Spleen (tissue), 11 donors: ENCODE measurements around the gene CDC42BPB. TPM values are rescaled to one million over a fixed set of nuclear protein-coding genes. Genes with fewer than 3 reads are reported as not detected.
A peak's percentile ranks its signal among the peaks of the same experiment; 100 is the strongest.

Source experiments
- DNase-seq: peaks from one replicate; pipeline ENCODE4 v3.0.0-alpha.2; 2020
- H3K27ac ChIP-seq, 8 donors: fragments of 200-600 bp; sonication (generic) in 7 of 8; 1 replicate in 4 of 8; 2 replicates in 4 of 8; pipeline versions ENCODE4 v1.5.0 to v1.8.0; 2016 to 2021; ENCODE audit warnings: inconsistent platforms in 4 of 8, mild to moderate bottlenecking in 4 of 8, moderate library complexity in 1 of 8
- H3K27me3 ChIP-seq, 7 donors: fragments of 200-600 bp; sonication (generic) in 6 of 7; replicated peaks in 1 of 7; 1 replicate in 4 of 7; 2 replicates in 3 of 7; pipeline versions ENCODE4 v1.5.0 to v1.8.0; 2016 to 2021; ENCODE audit warnings: inconsistent platforms in 3 of 7, mild to moderate bottlenecking in 1 of 7
- H3K36me3 ChIP-seq, 6 donors: fragments of 200-600 bp; sonication (generic) in 5 of 6; 1 replicate in 4 of 6; 2 replicates in 2 of 6; pipeline versions ENCODE4 v1.5.0 to v1.8.0; 2016 to 2021; ENCODE audit warnings: inconsistent platforms in 2 of 6
- H3K4me1 ChIP-seq, 6 donors: fragments of 200-600 bp; sonication (generic) in 5 of 6; 1 replicate in 3 of 6; 2 replicates in 3 of 6; pipeline versions ENCODE4 v1.5.0 to v1.8.0; 2016 to 2021; ENCODE audit warnings: inconsistent platforms in 3 of 6
- H3K4me3 ChIP-seq, 8 donors: fragments of 200-600 bp; sonication (generic) in 7 of 8; 1 replicate in 4 of 8; 2 replicates in 4 of 8; pipeline versions ENCODE4 v1.5.0 to v1.8.0; 2016 to 2021; ENCODE audit warnings: inconsistent platforms in 4 of 8, mild to moderate bottlenecking in 4 of 8, moderate library complexity in 2 of 8
- H3K9me3 ChIP-seq, 8 donors: fragments of 200-600 bp; sonication (generic) in 7 of 8; 1 replicate in 4 of 8; 2 replicates in 4 of 8; pipeline versions ENCODE4 v1.5.0 to v1.8.0; 2016 to 2021; ENCODE audit warnings: inconsistent platforms in 4 of 8
- CTCF ChIP-seq, 11 experiments: fragments of 200-600 bp in 7 of 11; fragments of 450-650 bp in 4 of 11; sonication (generic) in 4 of 11; IDR thresholded peaks in 8 of 11; conservative IDR thresholded peaks in 3 of 11; 1 replicate in 7 of 11; 2 replicates in 4 of 11; pipeline versions ENCODE4 v1.4.0 to v1.8.0; 2016 to 2021; ENCODE audit warnings: antibody characterized with exemption in 11 of 11, inconsistent platforms in 4 of 11, mild to moderate bottlenecking in 1 of 11
- POLR2A ChIP-seq, 3 donors: fragments of 450-650 bp; IDR thresholded peaks; one replicate each; pipeline ENCODE4 v1.5.1; 2017; ENCODE audit warnings: antibody characterized with exemption in 3 of 3, mild to moderate bottlenecking in 1 of 3
- POLR2AphosphoS5 ChIP-seq, 3 donors: sonication (generic); formaldehyde crosslinking; IDR thresholded peaks; one replicate each; pipeline ENCODE4 v1.5.1; 2017; ENCODE audit warnings: antibody characterized with exemption in 3 of 3
- WGBS, 5 donors: extraction: QIAGEN DNeasy Blood & Tissue Kit in 3 of 5; methylation state at CpG; one replicate each; pipeline versions ENCODE4 v1.1.5 to v1.1.7; 2013 to 2018; 5-methylcytosine and 5-hydroxymethylcytosine counted together
- intact Hi-C: fragments of 100-400 bp; cut with DNase I; formaldehyde crosslinking; loops from one replicate; pipeline ENCODE4 v1.15.0; 2023; ENCODE audit warnings: low total_unique reads
- polyA plus RNA-seq, 3 donors: library from polyadenylated mRNA; stranded (reverse); fragments of 200-250 nt; gene quantifications; one replicate each; pipeline ENCODE4 v1.2.1, GENCODE V29; 2013
- total RNA-seq, 7 donors: library from RNA; depleted of rRNA in 3 of 7; stranded (reverse); fragments of >200 nt in 3 of 7; fragmentation: NEBNext Ultra II Directional in 4 of 7; extraction: Animal tissue kit (Norgen Biotek cat#: 25700) in 4 of 7; gene quantifications; one replicate each; pipeline versions ENCODE4 v1.1.0 to v1.2.1, GENCODE V29; 2016 to 2021
- donor health status: healthy with polysubstance abuse.
- donor health status: DM: no; HTN: no; CAD: no; lungs with moderate emphysema.
- donor health status: DM: no; HTN: no; CAD: no.
- donor health status: Bipolar disorder and iron deficiency.
- donor health status: healthy.
- donor health status: DM: no; HTN: no; CAD: no.
- donor health status: DM: yes; HTN: yes; CAD: no.

The CDC42BPB gene
- total and polyA plus RNA-seq, 10 donors, result 6.4 to 94.5 (median 77.8) TPM

- peaks cover 0 to 75% (median 17%) of the 10 kb centered on the region in 6 donors for H3K36me3 ChIP-seq
- H3K4me3 ChIP-seq, result no peak overlapping the region
- no peaks in the 10 kb centered on the region for H3K27me3 ChIP-seq
- WGBS, 5 donors, result 90 to 96% (median 94%) methylated on average over 14 of the region's 14 CpGs
- intact Hi-C loops, result no loop called here
- H3K4me1 ChIP-seq, result peaks cover 5 to 32% (median 14%) of the 10 kb centered on the region in 6 donors
- peak; percentile 31 for DNase-seq
- TF ChIP-seq POLR2AphosphoS5 (IDR thresholded peaks at IDR 0.05), result no peak
- TF ChIP-seq CTCF (IDR thresholded peaks at IDR 0.05 in 8 of 11, conservative IDR thresholded peaks at IDR 0.05 in 3 of 11), result no peak
- TF ChIP-seq POLR2A (IDR thresholded peaks at IDR 0.05), result no peak
- H3K9me3 ChIP-seq, result no peaks in the 10 kb centered on the region
- H3K27ac ChIP-seq, result peak overlapping the region in 3 of 8 donors; percentile 6 to 56 (median 47)
Observed at GRCh38 chr14:103006991-103007520, 50.3 kb downstream of the CDC42BPB start.

GRCh38 chr14:103006106-103006505 is 51.2 kb downstream of the CDC42BPB start:
- no peak overlapping the region for H3K27ac ChIP-seq
- intact Hi-C loops, result no loop called here
- H3K4me3 ChIP-seq, result no peak overlapping the region
- TF ChIP-seq CTCF (IDR thresholded peaks at IDR 0.05 in 8 of 11, conservative IDR thresholded peaks at IDR 0.05 in 3 of 11), result no peak
- no peak for TF ChIP-seq POLR2AphosphoS5 (IDR thresholded peaks at IDR 0.05)
- no peak for TF ChIP-seq POLR2A (IDR thresholded peaks at IDR 0.05)
- H3K4me1 ChIP-seq, result peaks cover 5 to 39% (median 14%) of the 10 kb centered on the region in 6 donors
- H3K9me3 ChIP-seq, result no peaks in the 10 kb centered on the region
- H3K36me3 ChIP-seq, result peaks cover 0 to 77% (median 17%) of the 10 kb centered on the region in 6 donors
- no peaks in the 10 kb centered on the region for H3K27me3 ChIP-seq
- DNase-seq, result peak; percentile 40
- 90 to 98% (median 95%) methylated on average over 7 to 8 of the region's 8 CpGs for WGBS, 5 donors

GRCh38 chr14:103003850-103004249 is 53.5 kb downstream of the CDC42BPB start:
- H3K27me3 ChIP-seq, result no peaks in the 10 kb centered on the region
- DNase-seq, result peak; percentile 64
- no peak overlapping the region for H3K27ac ChIP-seq
- H3K4me1 ChIP-seq, result peaks cover 5 to 36% (median 14%) of the 10 kb centered on the region in 6 donors
- peaks cover 0 to 76% (median 19%) of the 10 kb centered on the region in 6 donors for H3K36me3 ChIP-seq
- no peaks in the 10 kb centered on the region for H3K9me3 ChIP-seq
- no peak for TF ChIP-seq POLR2AphosphoS5 (IDR thresholded peaks at IDR 0.05)
- no peak overlapping the region for H3K4me3 ChIP-seq
- intact Hi-C loops, result no loop called here
- 89 to 93% (median 93%) methylated on average over 20 to 24 of the region's 24 CpGs for WGBS, 5 donors

- H3K4me3 ChIP-seq, result no peak overlapping the region
- no peaks in the 10 kb centered on the region for H3K27me3 ChIP-seq
- no peak for TF ChIP-seq POLR2A (IDR thresholded peaks at IDR 0.05)
- no peak for TF ChIP-seq POLR2AphosphoS5 (IDR thresholded peaks at IDR 0.05)
- TF ChIP-seq CTCF (IDR thresholded peaks at IDR 0.05 in 8 of 11, conservative IDR thresholded peaks at IDR 0.05 in 3 of 11), result no peak
- no peaks in the 10 kb centered on the region for H3K9me3 ChIP-seq
- intact Hi-C loops, result no loop called here
- H3K4me1 ChIP-seq, result peaks cover 5 to 35% (median 12%) of the 10 kb centered on the region in 6 donors
- 90 to 96% (median 92%) methylated on average over 14 of the region's 14 CpGs for WGBS, 5 donors
- H3K36me3 ChIP-seq, result peaks cover 0 to 81% (median 22%) of the 10 kb centered on the region in 6 donors
- DNase-seq, result no peak
- no peak overlapping the region for H3K27ac ChIP-seq
Observed at GRCh38 chr14:103003351-103003615, 54.1 kb downstream of the CDC42BPB start.
